ENCODE data around the gene DENND5A.

- TF ChIP-seq POLR2AphosphoS5 (IDR thresholded peaks at IDR 0.05): no peak
- no peak for TF ChIP-seq CTCF (IDR thresholded peaks at IDR 0.05)
These were observed 122.4 kb downstream of the DENND5A start for GRCh38 chr11:9142732-9143131.
